GM18499 (cell line): ENCODE results near the gene ZNF683.
"Not testable (repeated sequence)": the region's sequence is repeated elsewhere in the genome, so short reads cannot be mapped to it uniquely, and the experiment has no call there.

Source experiments
- ATAC-seq: cut with Tn5 transposase; IDR thresholded peaks from one replicate; pipeline ENCODE4 v1.9.1; 2021; ENCODE audit warnings: moderate number of reproducible peaks; ENCODE audit not compliant: insufficient read depth, unreplicated experiment

The ZNF683 gene

DNA sequence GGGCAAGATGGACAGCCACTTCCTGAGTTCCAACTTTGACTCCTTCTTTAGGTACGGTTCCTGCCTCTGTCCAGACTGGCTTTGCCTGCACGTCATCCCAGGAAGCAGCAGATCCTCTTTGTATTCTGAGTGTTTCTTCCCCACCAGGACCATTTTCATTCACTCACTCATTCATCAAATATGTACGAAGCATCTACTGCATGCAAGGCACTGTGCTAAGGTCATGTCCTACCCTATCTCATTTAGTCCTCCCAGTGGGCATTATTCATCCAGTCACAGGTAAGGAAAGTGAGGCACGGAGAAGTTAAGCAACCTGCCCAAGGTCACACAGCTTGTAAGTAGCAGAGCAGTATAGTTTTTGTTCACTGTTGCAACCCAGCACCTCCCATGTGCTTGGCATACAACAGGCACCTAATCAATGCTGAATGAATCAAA lies 32.5 kb downstream of the ZNF683 start:
- no peak for ATAC-seq

DNA sequence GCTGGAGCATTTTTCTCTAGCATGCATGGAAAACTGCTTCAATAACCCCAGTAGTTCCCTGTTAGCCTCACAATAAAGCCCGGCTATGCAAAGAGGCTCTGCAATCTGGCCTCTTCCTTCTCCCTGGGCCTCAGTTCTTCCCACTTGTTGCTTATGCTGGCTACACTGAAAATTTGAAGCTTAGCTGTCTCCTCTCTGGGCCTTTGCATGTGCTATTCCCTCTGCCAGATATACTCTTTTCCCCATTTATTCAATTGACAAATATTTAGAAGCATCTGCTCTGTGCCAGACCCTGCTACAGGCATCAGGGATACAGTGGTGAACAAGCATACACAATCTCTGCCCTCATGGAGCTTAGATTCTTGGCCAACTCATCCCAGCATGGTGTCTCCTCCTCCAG lies 33.9 kb downstream of the ZNF683 start:
- no peak for ATAC-seq

DNA sequence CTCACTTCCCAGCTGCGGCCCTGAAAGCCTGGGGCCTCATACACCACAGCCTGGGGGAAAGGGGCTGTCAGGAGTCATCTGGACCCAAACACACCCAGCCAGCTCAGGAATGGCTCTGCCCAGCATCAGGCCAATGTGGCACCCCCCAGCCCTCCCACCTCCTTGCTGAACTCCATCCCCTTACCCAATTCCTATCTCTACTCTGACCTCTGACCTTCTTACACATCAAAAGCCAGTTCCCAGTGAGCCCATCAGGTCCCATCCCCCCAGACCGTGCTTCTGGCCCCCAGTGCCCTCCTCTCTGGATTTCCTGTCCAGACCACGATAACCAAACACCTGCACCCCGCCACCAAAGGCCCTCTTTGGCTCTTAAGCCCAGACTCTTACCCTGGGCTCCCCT lies 34.9 kb downstream of the ZNF683 start:
- no peak for ATAC-seq

DNA sequence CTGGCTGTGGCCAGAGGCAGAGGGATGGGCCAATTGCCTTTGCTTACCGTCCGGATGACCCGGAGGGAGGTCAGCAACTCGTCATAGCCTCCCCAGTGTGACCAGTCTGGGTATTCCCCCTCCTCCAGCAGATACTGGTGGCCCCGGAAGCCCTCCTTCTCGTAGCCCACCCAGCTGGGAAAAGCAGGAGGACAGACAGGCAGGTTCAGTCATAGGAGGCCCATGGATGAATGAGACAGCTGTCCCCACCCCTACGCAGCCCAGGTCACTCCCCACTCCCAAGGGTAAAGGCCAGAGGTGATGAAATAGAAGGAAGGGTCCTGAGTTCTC lies 35.4 kb downstream of the ZNF683 start:
- ATAC-seq, result no peak

DNA sequence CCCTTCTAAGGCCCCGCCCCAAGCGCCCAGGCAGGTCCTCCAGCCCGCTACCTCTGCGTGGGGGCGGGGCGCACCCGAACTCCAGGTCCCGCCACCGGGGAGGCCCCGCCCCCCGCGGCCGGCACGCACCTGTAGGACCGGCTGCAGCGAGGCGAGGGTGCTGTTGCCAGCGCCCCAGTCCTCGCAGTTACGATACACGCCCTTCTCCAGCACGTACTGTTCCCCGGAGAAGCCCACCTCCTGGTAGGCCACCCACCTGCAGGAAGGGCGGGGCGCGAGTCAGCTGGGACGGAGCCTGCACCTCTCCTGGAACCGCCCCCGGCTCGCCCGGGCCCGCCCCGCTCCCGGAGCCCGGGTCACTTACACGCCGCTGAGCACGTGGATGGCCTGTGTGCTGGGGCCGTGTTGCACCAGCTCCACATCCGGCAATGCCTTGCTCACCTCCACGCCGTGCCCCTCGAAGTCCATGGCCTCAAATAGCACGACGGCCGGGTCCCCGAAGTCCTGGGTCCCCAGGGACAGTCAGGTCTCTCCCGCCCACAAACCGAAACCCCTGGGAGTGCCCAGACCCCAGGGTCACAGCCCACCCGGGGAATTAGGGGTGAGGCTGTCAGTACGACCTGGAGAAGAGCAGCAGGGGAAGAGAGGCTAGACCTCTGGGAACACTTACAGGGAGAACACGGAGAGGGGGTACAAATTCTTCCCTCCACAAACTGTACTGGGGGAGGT lies 35.9 kb downstream of the ZNF683 start:
- ATAC-seq, result no peak

DNA sequence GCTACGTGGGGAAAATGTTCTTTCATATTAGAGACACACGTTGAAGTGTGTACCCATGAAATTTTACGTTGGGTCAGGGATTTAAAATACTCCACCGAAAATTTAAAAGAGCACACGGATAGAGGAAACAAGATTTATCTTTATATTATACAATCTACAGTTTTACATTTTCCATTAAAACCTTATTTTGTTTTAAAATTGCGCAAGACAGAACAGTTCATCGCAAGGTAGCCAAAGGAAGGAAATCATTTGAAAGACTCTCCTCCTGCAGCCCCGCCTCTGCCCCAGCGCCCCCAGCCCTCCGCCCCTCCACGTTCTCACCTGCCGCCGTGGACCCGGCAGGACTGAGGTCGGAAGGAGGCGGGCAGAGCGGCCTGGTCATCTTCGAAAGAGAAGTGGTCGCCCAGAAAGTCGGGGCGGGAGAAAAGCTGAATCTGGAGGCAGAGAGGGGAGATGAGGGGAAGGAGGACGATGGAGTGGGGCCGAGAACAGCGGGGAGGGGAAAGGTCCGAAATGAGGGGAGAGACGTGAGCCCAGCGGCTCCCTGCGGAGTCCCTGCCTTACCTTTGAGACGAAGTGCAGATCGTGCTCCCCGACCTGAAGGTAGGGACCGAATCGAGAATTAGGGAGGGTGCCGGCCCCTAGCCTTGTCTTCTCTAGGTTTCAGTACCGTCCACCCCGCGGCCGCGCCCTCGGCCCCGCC lies 36.6 kb downstream of the ZNF683 start:
- no peak for ATAC-seq

DNA sequence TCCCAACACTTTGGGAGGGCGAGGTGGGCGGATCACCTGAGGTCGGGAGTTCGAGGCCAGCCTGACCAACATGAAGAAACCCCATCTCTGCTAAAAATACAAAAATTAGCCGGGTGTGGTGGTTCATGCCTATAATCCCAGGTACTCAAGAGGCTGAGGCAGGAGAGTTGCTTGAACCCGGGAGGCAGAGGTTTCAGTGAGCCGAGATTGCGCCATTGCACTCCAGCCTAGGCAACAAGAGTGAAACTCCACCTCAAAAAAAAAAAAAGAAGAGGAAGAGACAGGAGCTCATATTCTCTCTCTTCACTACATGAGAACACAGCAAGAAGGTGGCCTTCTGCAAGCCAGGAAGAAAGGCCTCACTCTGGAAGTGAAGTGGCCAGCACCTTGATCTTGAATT lies 39.2 kb downstream of the ZNF683 start:
- ATAC-seq, result not testable (repeated sequence)

DNA sequence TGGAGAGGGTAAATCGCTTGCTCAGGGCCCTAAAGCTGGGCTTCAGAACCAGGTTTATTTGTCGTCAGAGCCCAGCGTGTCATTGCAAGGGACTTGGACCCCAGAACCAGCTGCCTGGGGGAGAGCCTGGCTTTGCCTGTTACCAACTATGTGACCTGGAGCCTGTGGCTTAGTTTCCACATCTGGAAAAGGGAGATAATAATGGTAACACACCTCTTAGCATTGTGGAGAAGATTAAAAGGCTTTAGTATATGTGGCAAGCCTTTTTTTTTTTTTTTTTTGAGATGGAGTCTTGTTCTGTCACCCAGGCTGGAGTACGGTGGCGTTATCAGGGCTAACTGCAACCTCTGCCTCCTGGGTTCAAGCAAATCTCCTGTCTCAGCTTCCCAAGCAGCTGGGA lies 42.3 kb downstream of the ZNF683 start:
- no peak for ATAC-seq

DNA sequence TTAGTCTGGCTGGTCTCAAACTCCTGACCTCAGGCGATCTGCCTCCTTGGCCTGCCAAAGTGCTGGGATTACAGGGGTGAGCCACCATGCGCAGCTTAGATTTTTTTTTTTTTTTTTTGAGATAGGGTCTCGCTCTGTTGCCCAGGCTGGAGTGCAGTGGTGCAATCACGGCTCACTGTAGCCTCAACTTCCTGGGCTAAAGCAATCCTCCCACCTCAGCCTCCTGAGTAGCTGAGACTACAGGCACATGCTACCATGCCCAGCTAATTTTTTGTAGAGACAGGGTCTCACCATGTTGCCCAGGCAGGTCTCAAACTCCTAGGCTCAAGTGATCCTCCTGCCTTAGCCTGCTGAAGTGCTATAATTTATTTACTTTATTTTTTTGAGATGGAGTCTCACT lies 43.2 kb downstream of the ZNF683 start:
- ATAC-seq, result not testable (repeated sequence)

DNA sequence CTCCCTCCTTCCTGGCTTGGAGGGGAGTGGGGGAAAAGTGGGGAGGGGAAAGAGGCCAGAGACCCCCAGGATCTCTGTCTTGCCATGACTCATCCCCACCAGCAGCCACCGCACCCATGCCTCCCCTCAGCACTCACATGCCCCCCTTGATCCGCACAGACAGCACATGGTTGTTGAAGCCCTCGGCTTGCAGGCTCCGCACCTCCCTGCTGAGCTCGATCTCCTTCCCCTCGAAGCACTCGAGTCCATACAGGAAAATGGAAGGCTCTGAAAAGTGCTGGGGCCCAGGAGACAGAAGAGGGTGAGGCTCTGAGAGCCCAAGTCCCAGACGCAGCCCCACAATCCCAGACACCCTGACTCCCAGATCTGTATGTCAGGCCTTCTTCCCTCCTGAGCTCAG lies 44.0 kb downstream of the ZNF683 start:
- no peak for ATAC-seq

DNA sequence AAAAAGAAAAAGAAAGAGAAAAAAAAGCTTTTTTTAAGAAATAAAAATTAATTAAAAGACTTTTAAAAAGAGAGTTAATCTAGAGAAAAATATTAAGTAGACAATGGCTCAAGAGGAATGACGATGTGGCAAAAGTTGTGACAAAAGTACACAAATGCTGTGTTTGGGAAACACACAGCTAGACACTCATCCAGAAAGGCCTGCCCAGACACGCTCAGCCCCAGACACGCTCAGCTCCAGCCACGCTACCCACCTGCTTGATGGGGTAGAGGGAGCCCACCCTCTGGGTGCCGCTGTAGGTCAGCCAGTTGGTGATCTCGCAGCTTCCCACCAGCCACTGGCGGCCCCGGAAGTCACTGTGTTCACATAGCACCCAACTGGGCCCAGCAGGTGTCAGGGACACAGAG lies 44.6 kb downstream of the ZNF683 start:
- ATAC-seq, result no peak

DNA sequence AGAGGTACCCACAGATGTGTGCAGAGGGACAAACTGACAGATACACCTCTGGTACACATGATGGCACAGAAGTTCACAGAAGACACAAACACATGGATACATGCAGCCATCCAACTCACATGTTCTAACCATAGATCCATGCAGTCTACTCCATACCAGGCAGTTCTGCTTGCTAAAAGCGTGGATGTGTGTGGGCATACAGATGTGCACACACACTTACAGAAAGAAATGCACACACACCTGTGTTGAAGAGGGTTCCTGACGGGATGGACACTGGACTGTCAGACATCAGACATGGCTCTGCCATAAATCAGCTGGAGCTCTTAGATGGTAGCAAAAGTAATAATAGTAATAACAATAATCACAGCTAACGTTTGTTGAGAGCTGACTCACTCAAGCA lies 48.0 kb downstream of the ZNF683 start:
- no peak for ATAC-seq

DNA sequence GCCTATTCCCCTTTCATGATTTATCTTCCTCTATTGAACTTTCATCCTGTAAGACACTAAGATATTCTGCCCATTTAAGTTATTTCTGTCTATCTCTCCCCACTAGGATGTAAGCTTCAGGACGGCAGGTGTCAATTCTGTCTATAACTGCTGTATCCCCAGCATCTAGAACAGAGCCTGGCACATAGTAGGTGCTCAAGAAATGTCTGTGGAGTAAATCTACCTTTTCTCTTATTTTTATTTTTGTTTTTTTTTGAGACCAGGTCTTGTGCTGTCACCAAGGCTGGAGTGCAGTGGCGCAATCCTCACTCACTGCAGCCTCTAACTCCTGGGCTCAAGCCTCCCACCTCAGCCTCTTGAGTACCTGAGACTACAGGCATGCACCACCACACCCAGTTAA lies 49.2 kb downstream of the ZNF683 start:
- no peak for ATAC-seq

DNA sequence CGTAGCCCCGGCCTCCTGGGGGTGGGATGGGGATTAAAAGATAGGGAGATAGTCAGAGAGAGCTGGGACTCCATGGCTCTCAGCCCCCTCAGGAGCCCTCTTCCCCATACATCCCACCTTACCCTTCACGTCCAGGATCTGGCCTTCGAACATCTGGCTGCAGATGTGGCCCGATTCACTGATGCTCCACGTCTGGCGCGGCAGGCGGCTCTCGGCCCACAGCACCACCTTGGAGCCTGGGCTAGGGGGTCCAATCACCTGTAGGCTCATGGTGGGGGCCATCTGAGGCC lies 50.6 kb downstream of the ZNF683 start:
- no peak for ATAC-seq

DNA sequence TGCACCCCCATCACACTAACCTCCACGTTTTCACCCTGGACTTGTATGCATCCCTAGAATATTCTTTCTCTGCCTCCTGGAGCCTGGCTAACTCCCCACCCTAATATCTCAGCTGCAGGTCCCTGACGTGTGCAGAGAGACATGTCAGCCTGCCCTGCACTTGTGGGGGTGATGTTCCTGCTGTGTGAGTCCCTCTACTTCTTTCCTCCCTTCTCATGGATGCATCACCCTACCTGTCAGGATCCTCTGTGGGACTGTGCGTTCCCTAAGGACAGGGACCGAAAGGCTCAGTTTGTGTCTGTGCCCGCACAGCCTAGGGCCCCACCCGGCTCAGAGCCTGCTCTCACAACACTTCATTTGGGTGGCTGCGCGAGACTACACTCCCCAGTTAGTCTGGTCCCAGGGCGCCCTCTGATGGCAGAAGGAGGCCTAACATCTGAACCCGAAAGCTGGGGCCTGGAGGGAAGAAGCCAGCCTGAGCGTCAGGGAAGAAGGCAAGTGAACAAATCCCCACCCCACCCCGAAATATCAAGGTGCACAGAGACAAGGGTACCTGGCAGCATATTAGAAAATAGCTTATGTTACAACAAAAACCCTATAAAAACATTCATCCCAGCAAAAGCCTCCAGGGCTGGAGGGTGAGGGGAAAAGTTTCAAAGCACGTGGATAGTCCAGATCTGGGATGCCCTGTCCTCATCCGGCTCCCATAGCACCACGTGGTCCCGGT lies 51.1 kb downstream of the ZNF683 start:
- no peak for ATAC-seq

DNA sequence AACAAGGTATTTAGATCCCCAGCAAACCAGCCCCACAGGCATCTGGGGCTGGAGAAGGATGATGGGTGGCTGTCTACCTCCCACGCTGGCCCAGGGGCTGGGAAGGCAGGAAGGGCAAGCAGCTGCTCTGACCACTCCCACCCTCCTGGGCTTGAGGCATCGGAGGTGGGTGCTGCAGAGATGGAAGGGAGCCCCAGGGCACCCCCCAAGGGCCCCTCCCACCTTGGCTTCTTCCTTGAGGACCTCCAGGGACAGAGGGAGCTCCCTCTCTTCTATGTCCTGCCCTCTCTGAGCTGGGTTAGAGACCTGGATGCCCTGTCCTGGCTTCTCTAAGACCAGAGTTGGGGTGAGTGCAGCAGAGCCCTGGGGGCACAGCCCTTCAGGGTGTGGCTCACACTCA lies 51.7 kb downstream of the ZNF683 start:
- ATAC-seq, result no peak

DNA sequence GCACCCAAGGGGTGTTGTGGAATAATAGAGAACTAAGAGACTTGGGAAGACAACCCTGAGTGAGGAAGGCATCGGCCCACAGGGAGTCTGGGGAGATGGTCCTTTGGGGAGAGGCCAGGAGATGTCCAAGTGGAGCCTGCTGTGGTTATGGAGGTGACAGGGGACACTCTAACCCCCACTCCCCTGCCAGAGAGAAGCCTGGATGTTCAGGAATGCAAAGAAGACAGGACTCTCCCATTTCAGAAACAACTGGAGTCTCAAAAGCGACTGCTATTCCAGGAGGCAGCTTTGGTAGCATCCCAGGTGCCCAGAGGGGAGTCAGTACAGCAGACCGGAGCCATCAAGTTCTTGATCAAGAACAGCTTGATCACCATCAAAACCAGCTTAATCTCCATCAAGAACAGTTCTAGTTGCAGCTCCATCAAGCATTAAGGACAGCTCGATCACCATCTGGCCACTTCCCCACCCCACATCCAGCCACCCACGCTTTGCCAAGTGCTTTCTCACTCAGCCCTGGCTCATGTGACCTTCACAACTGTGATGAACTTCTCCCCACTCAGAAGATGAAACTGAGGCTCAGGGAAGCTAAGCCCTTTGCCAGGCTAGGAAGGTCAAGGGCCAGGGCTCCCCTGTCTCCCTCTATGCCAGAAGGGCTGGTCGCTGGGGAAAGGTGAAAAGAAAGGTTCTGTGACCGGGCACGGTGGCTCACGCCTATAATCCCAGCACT lies 54.0 kb downstream of the ZNF683 start:
- ATAC-seq, result no peak

DNA sequence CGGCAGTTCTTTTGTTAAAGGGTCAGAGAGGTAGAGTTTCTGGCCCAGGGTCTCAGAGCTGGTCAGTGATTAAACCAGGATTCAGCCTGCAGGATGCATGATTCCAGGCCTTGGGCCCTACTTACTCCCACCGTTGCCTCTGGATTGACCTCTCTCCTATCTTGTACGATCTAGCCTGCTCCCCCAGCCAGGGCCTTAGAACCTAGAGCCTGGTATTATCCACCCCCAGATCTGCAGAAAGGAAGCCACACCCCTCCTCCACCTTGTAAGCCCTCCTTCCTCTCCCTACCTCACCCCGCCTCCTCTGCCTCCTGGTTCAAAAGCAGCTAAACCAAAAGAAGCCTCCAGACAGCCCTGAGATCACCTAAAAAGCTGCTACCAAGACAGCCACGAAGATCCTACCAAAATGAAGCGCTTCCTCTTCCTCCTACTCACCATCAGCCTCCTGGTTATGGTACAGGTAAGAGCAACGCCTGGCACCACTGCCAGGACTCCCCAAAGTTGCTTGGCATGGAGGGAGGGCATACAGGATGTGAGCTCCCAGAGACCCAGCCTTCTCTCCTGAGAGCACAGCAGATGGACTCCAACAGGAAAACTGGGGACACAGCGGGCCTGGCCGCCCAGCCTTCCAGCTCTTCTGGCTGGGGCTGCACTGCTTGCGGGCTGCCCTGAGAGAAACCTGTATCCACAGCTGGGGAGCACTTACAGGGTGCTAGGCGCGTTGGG lies 54.8 kb downstream of the ZNF683 start, which contains the start of gene CD52:
Gene CD52, plus strand, starts transcription at position 347 of the 726 bp plus-strand sequence. Its CDS starts 60 bp downstream, at position 407.
- ATAC-seq, result no peak

DNA sequence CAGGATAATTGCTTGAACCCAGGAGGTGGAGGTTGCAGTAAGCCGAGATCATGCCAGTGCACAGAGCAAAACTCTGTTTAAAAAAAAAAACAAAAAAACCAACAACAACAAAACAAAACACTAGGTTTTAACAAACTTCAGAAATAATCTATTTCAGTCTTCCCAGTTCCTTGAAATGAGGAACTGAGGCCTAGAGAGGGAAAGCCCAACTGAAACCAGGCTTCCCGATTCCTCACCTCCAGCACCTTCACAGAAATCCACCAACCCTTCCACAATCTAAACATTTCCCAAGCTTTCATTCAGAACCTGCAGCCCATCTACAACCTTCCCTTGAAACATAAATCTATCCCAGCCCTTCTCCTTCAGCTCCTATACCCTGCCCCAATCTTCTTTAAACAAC lies 55.4 kb downstream of the ZNF683 start:
- ATAC-seq, result no peak
